Adrenal gland (tissue), 12 donors: ENCODE results near the gene LRRC14B. TPM values are rescaled to one million over a fixed set of nuclear protein-coding genes. Genes with fewer than 3 reads are reported as not detected.
"Not testable (repeated sequence)": the region's sequence is repeated elsewhere in the genome, so short reads cannot be mapped to it uniquely, and the experiment has no call there.

Experiments used
- DNase-seq, 7 donors: peaks; one replicate each; pipeline ENCODE4 v3.0.0-alpha.2; 2019 to 2020
- H3K27ac ChIP-seq, 5 donors: fragments of 200-600 bp; sonication (generic) in 4 of 5; 1 replicate in 3 of 5; 2 replicates in 2 of 5; pipeline versions ENCODE4 v1.5.1 to v1.8.0; 2016 to 2020; ENCODE audit warnings: mild to moderate bottlenecking in 1 of 5
- H3K27me3 ChIP-seq: fragments of 200-600 bp; 2 replicates; pipeline ENCODE4 v1.8.0; 2021
- H3K36me3 ChIP-seq, 2 donors: fragments of 200-600 bp; replicated peaks in 1 of 2; 1 replicate in 1 of 2; 2 replicates in 1 of 2; pipeline versions ENCODE4 v1.5.1 to v1.8.0; 2018 to 2022
- H3K4me1 ChIP-seq, 2 donors: fragments of 200-600 bp; replicated peaks in 1 of 2; 1 replicate in 1 of 2; 2 replicates in 1 of 2; pipeline versions ENCODE4 v1.5.1 to v1.8.0; 2018 to 2021
- H3K4me3 ChIP-seq, 4 donors: fragments of 200-600 bp; sonication (generic) in 3 of 4; one replicate each; pipeline ENCODE4 v1.5.1; 2016 to 2018
- H3K9me3 ChIP-seq, 3 donors: fragments of 200-600 bp; sonication (generic) in 1 of 3; replicated peaks in 1 of 3; 1 replicate in 2 of 3; 2 replicates in 1 of 3; pipeline versions ENCODE4 v1.5.1 to v1.8.0; 2016 to 2021
- CTCF ChIP-seq, 6 experiments: fragments of 450-650 bp in 4 of 6; fragments of 200-600 bp in 2 of 6; sonication (generic) in 1 of 6; IDR thresholded peaks; 1 replicate in 5 of 6; 2 replicates in 1 of 6; pipeline versions ENCODE4 v1.5.1 to v1.8.0; 2016 to 2021; ENCODE audit warnings: antibody characterized with exemption in 6 of 6, mild to moderate bottlenecking in 2 of 6, moderate library complexity in 1 of 6
- POLR2A ChIP-seq, 2 donors: fragments of 450-650 bp; IDR thresholded peaks; one replicate each; pipeline ENCODE4 v1.6.1; 2017; ENCODE audit warnings: antibody characterized with exemption in 2 of 2, mild to moderate bottlenecking in 2 of 2, moderate library complexity in 1 of 2
- WGBS, 4 donors: extraction: QIAGEN DNeasy Blood & Tissue Kit in 2 of 4; methylation state at CpG; one replicate each; pipeline versions ENCODE4 v1.1.5 to v1.1.7; 2013 to 2017; 5-methylcytosine and 5-hydroxymethylcytosine counted together
- intact Hi-C, 2 donors: fragments of 100-400 bp; cut with DNase I; formaldehyde crosslinking; loops; one replicate each; pipeline versions ENCODE4 v1.14.1 to v1.15.0; 2022 to 2023
- polyA plus RNA-seq, 3 donors: library from polyadenylated mRNA; stranded (reverse); fragments of 200-250 nt in 2 of 3; fragments of 350-450 nt in 1 of 3; fragmentation: Illumina TruSeq in 1 of 3; extraction: RNeasy Lipid Tissue Mini Kit (QIAGEN cat#74804) in 1 of 3; gene quantifications; one replicate each; pipeline ENCODE4 v1.2.3, GENCODE V29; 2013 to 2014
- total RNA-seq, 9 donors: library from RNA; depleted of rRNA in 4 of 9; stranded (reverse); fragments of >200 nt in 4 of 9; fragments of 120-200 nt in 1 of 9; fragmentation: NEBNext Ultra II Directional in 1 of 9; extraction: Animal tissue kit (Norgen Biotek cat#: 25700) in 1 of 9; gene quantifications; one replicate each; pipeline versions ENCODE4 v1.1.0 to v1.2.4, GENCODE V29; 2013 to 2023
- donor health status: healthy with polysubstance abuse.
- donor health status: Bipolar disorder and iron deficiency.
- donor health status: DM: yes; HTN: yes; CAD: no.
- donor health status: DM: no; HTN: no; CAD: no.
- donor health status: DM: no; HTN: no; CAD: no.
- donor health status: DM: yes; HTN: yes; CAD: no.

The LRRC14B gene
- total and polyA plus RNA-seq, 12 donors: 0.11 TPM; not detected in 11

GRCh38 chr5:213803-214395 is 22.6 kb downstream of the LRRC14B start:
- Histone ChIP-seq H3K36me3 (peaks cover 0 to 6% of the 10 kb centered on the region in 2 donors), H3K9me3 (no peaks in the 10 kb centered on the region), H3K4me3 (no peak overlapping the region), H3K4me1 (peaks cover 11 to 16% of the 10 kb centered on the region in 2 donors), H3K27me3 (no peaks in the 10 kb centered on the region), H3K27ac (no peak overlapping the region)
- TF ChIP-seq CTCF (IDR thresholded peaks at IDR 0.05) (no peak), POLR2A (IDR thresholded peaks at IDR 0.05) (no peak)
- intact Hi-C loops: no loop called here
- DNase-seq: no peak
- 94 to 97% (median 96%) methylated on average over 12 of the region's 12 CpGs for WGBS, 4 donors

GRCh38 chr5:215256-215655 is 24.0 kb downstream of the LRRC14B start:
- H3K4me1 ChIP-seq: peaks cover 11 to 20% of the 10 kb centered on the region in 2 donors
- H3K27ac ChIP-seq: peak overlapping the region in 3 of 5 donors; percentile 14 to 56 (median 47)
- H3K4me3 ChIP-seq, H3K9me3 ChIP-seq, H3K27me3 ChIP-seq, H3K36me3 ChIP-seq, intact Hi-C loops, DNase-seq: not testable (repeated sequence)
- 51 to 69% (median 59%) methylated on average over 1 to 2 of the region's 2 CpGs for WGBS, 4 donors

- H3K27me3 ChIP-seq, DNase-seq, H3K4me3 ChIP-seq, H3K36me3 ChIP-seq, H3K27ac ChIP-seq, intact Hi-C loops, H3K9me3 ChIP-seq: not testable (repeated sequence)
- peaks cover 11 to 27% of the 10 kb centered on the region in 2 donors for H3K4me1 ChIP-seq
- 88 to 94% (median 93%) methylated on average over 5 to 9 of the region's 10 CpGs for WGBS, 4 donors
Observed at GRCh38 chr5:216076-216475, 24.8 kb downstream of the LRRC14B start.

- DNase-seq: peak; percentile 96 to 98 (median 98)
- H3K27me3 ChIP-seq, intact Hi-C loops, H3K9me3 ChIP-seq, H3K36me3 ChIP-seq: not testable (repeated sequence)
- peaks cover 11 to 33% of the 10 kb centered on the region in 2 donors for H3K4me1 ChIP-seq
- H3K27ac ChIP-seq: peak within 1 kb of the TSS; percentile 62 to 94 (median 91)
- 1 to 4% (median 2%) methylated on average over 15 to 75 of the region's 75 CpGs for WGBS, 4 donors
- peak within 1 kb of the TSS; percentile 25 to 92 (median 82) for H3K4me3 ChIP-seq
- TF ChIP-seq POLR2A (IDR thresholded peaks at IDR 0.05): peak; percentile 70 to 92
Observed at GRCh38 chr5:217494-218456, 26.5 kb downstream of the LRRC14B start, which contains the start of the genes CCDC127 and SDHA. TSS of gene CCDC127 (minus strand) at chr5:218153. CDS start at chr5:216849, 1,304 bp downstream. TSS of gene SDHA (plus strand) at chr5:218320. CDS start at chr5:218356, 36 bp downstream.

- no peaks in the 10 kb centered on the region for H3K27me3 ChIP-seq
- WGBS, 4 donors: 0 to 1% (median 1%) methylated on average over 6 to 73 of the region's 73 CpGs
- intact Hi-C loops: no loop called here
- TF ChIP-seq POLR2A (IDR thresholded peaks at IDR 0.05) (no peak), CTCF (IDR thresholded peaks at IDR 0.05) (peak in 2 of 6 experiments; percentile 10)
- H3K4me3 ChIP-seq: peak overlapping the region; percentile 8 to 92 (median 82)
- peak; percentile 51 to 71 (median 54) for DNase-seq
- no peaks in the 10 kb centered on the region for H3K9me3 ChIP-seq
- peaks cover 0 to 4% of the 10 kb centered on the region in 2 donors for H3K36me3 ChIP-seq
- H3K27ac ChIP-seq: peak overlapping the region; percentile 62 to 94 (median 91)
- peaks cover 11 to 33% of the 10 kb centered on the region in 2 donors for H3K4me1 ChIP-seq
Observed at GRCh38 chr5:218457-219291, 27.4 kb downstream of the LRRC14B start.
